Measurements from ENCODE around the gene GNG12. TPM values are rescaled to one million over a fixed set of nuclear protein-coding genes. Genes with fewer than 3 reads are reported as not detected.

Gene GNG12
- total RNA-seq, 1 experiment from 2014 or later = 14.3 TPM

DNA sequence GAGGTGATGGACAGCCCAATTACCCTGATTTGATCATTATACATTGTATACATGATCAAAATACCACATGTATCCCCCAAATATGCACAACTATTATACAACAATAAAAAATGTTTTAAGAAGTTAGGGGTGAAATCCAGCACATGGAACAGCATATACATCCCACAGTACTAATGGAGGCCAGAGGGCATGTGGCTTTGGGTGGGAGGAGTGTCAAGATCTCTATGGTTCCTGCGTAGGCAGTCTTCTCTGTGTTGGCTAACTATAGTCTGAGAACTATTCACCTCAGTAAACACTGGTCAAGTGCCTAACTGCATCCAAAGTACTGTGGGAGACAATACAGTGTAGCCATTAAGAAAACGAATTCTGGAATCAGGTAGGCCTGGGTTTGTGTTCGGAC, 74.2 kb downstream of the GNG12 start:
- WGBS (ENCODE audit: extremely low coverage, insufficient read length, low lambda C conversion rate) = no CpG with 5 or more reads among the region's 3 CpGs
- H3K27ac ChIP-seq (ENCODE audit: insufficient read length, low read depth, low read length) = no peak overlapping the region
- no peak overlapping the region for H4K8ac ChIP-seq (replicated peaks; ENCODE audit: insufficient read length, low read depth, low read length)

More for the DNA sequence above, 74.2 kb downstream of the GNG12 start:
- H3K18ac ChIP-seq (ENCODE audit: insufficient read length, low read depth, low read length) = no peak overlapping the region
- H4K5ac ChIP-seq (ENCODE audit: insufficient read length, low read depth, low read length) = no peak overlapping the region
- H3K27me3 Mint-ChIP-seq (ENCODE audit: low read depth) = no peaks in the 10 kb centered on the region; the same call in 1 of the 2 replicates
- H3K23ac ChIP-seq (ENCODE audit: insufficient read length, low read depth, low read length) = no peak overlapping the region
- H3K4me1 Mint-ChIP-seq = peaks cover 4 to 6% of the 10 kb centered on the region in 2 experiments; a peak in 3 of 4 replicates
- TF ChIP-seq, protein P1, sequence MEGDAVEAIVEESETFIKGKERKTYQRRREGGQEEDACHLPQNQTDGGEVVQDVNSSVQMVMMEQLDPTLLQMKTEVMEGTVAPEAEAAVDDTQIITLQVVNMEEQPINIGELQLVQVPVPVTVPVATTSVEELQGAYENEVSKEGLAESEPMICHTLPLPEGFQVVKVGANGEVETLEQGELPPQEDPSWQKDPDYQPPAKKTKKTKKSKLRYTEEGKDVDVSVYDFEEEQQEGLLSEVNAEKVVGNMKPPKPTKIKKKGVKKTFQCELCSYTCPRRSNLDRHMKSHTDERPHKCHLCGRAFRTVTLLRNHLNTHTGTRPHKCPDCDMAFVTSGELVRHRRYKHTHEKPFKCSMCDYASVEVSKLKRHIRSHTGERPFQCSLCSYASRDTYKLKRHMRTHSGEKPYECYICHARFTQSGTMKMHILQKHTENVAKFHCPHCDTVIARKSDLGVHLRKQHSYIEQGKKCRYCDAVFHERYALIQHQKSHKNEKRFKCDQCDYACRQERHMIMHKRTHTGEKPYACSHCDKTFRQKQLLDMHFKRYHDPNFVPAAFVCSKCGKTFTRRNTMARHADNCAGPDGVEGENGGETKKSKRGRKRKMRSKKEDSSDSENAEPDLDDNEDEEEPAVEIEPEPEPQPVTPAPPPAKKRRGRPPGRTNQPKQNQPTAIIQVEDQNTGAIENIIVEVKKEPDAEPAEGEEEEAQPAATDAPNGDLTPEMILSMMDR (conservative IDR thresholded peaks at IDR 0.05) = no peak
- H3K4me2 ChIP-seq (ENCODE audit: insufficient read depth, insufficient read length, low read length) = no peak overlapping the region
- H3K4me1 ChIP-seq (ENCODE audit: insufficient read depth, low read length) = no peaks in the 10 kb centered on the region
- H4K91ac ChIP-seq (ENCODE audit: insufficient read length, low read depth, low read length) = no peak overlapping the region
- no peak overlapping the region for H2BK15ac ChIP-seq (ENCODE audit: low read depth, low read length)
- no peaks in the 10 kb centered on the region for H3K79me1 ChIP-seq (ENCODE audit: insufficient read depth, low read depth, low read length, poor library complexity, severe bottlenecking)
- no peak overlapping the region for H3K14ac ChIP-seq (ENCODE audit: insufficient read depth, low read length)
- no peak overlapping the region for H3K4me3 Mint-ChIP-seq
- no peaks in the 10 kb centered on the region for H3K9me3 Mint-ChIP-seq
- H3K27me3 ChIP-seq (ENCODE audit: insufficient read depth, low read length) = no peaks in the 10 kb centered on the region
- H3K36me3 Mint-ChIP-seq (ENCODE audit: insufficient read depth in 1 of 3, low read depth in 3 of 3) = no peaks in the 10 kb centered on the region
- no peak overlapping the region for H2AK5ac ChIP-seq (ENCODE audit: insufficient read length, low read length)
- H4K20me1 ChIP-seq (ENCODE audit: control insufficient read depth, insufficient read depth, insufficient read length) = no peaks in the 10 kb centered on the region
- DNase-seq = no peak
- H3K9me3 ChIP-seq (ENCODE audit: control insufficient read depth, low read depth, low read length) = no peaks in the 10 kb centered on the region
- no peak overlapping the region for H3T11ph ChIP-seq (ENCODE audit: low read length)
- no peak overlapping the region for H3K56ac ChIP-seq (ENCODE audit: insufficient read length, low read depth, low read length)
- H2BK120ac ChIP-seq (ENCODE audit: low read depth, low read length, poor library complexity, severe bottlenecking) = no peak overlapping the region
- H3K23me2 ChIP-seq (ENCODE audit: insufficient read length, low read depth, low read length, poor library complexity, severe bottlenecking) = no peaks in the 10 kb centered on the region
- H3K27ac Mint-ChIP-seq = no peak overlapping the region
- H3K9ac ChIP-seq (ENCODE audit: extremely low read depth, insufficient read length, low read length) = no peak overlapping the region
- no peak overlapping the region for H3K4ac ChIP-seq (ENCODE audit: low read depth, low read length)
- H2BK12ac ChIP-seq (ENCODE audit: insufficient read length, low read depth, low read length) = no peak overlapping the region
- H2AFZ ChIP-seq (ENCODE audit: low read length) = no peak overlapping the region
- H3K79me2 ChIP-seq (ENCODE audit: insufficient read depth, low read length) = no peaks in the 10 kb centered on the region
- no peak overlapping the region for H2BK5ac ChIP-seq (ENCODE audit: insufficient read length, low read length)
- H2BK20ac ChIP-seq (ENCODE audit: low read depth, low read length, poor library complexity, severe bottlenecking) = no peak overlapping the region

Data from H9 (cell line).